Heart left ventricle (tissue), 13 donors: ENCODE data around the gene MAK.

ENCODE experiments used
- CTCF ChIP-seq, 12 donors: fragments of 200-600 bp; sonication (generic) in 4 of 12; IDR thresholded peaks; one replicate each; pipeline versions ENCODE4 v1.5.0 to v1.8.0; 2018 to 2022; ENCODE audit warnings: antibody characterized with exemption in 12 of 12, mild to moderate bottlenecking in 5 of 12
- POLR2A ChIP-seq, 2 donors: fragments of 450-650 bp; IDR thresholded peaks; one replicate each; pipeline ENCODE4 v1.6.1; 2017; ENCODE audit warnings: antibody characterized with exemption in 2 of 2, mild to moderate bottlenecking in 2 of 2, moderate library complexity in 2 of 2
- donor health status: ischemic (EF 13 %, LVEDD 7.1; RV severe dilation, severe dysfunction).
- donor health status: DM: no; HTN: yes; CAD: no.
- donor health status: DM: no; HTN: no; CAD: no.
- donor health status: ischemic (EF 25% LVEDD 6.9; RV normal size, moderate dysfunction).
- donor health status: ischemic (EF 25% LVEDD 5.7; RV mildly dilated, moderate dysfunction).
- donor health status: ischemic (EF 35%, LVEDD 5.7; RV mildly dilated, moderate dysfunction).
- donor health status: nonischemic (EF 11% LVEDD 7.7; RV severe dilation, severe dysfunction).
- donor health status: DM: yes; HTN: yes; CAD: no.
- donor health status: PGD.
- donor health status: ischemic (EF 29% LVEDD 5.4; RV normal size, mild dysfunction).
- donor health status: nonischemic (EF 23%, LVEDD 6.1; RV moderate dilation, normal function).

- TF ChIP-seq CTCF (IDR thresholded peaks at IDR 0.05) (no peak), POLR2A (IDR thresholded peaks at IDR 0.05) (no peak)
These were observed 39.5 kb upstream of the MAK start for GRCh38 chr6:10877871-10878270.
